ENCODE measurements around the gene BCAS4.

The BCAS4 gene

DNA sequence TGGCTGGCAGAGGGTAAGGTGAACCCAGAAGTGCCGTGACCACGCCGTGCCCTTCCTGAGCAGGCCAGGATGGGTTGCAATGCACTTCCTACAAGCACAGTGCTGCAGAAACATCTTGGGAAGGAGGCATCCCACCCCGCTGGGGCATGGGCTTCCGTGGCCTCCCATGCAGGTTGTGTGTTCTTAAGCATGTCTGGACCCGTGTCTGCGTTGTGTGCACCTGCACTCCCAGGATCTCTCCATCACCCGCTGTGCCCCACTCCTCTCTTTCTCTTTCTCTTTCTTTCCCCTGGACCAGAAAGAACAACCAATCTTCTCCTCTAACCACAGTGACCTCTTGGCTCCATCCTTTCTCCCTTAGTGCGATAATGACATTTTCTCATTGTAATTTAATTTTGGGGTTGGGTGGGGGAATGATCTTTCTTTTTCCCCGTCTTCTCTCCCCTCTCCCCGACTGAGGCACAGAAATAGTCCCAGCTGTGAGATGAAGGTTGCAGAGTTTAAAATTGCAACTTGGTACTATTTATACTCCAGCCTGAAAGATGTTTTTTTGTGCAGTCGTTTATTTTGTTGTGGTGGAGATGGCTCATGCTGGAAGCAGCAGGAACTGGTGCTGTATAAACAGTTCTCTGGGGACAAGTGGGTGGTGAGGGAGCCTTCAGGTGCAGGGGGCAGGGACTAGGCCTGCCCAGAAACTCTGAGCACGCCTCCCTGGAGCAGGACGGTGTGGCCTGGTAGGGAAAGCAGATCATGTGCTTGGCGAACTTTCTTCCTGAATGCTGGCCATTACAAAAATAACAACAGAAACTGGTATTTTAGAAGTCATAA is 20.5 kb downstream of the BCAS4 start:
- H3K4ac ChIP-seq (ENCODE audit: low read length) = no peak overlapping the region
- H4K8ac ChIP-seq (ENCODE audit: low read depth, low read length) = no peak overlapping the region
- no peak for DNase-seq (ENCODE audit: low spot score)
- peaks cover 3 to 7% of the 10 kb centered on the region in 2 donors for H3K4me1 ChIP-seq (ENCODE audit: control insufficient read depth in 2 of 2, insufficient read depth in 1 of 2, low read depth in 1 of 2, low read length in 2 of 2)
- H2BK15ac ChIP-seq (ENCODE audit: low read length) = no peak overlapping the region
- no peak overlapping the region for H4K91ac ChIP-seq (ENCODE audit: low read depth, low read length, poor library complexity)
- H2BK120ac ChIP-seq (ENCODE audit: low read depth, low read length) = no peak overlapping the region
- H3K4me2 ChIP-seq (ENCODE audit: insufficient read depth, low read length, poor library complexity, severe bottlenecking) = no peak overlapping the region
- peak overlapping the region; percentile 18 for H3K9ac ChIP-seq (ENCODE audit: low read depth, low read length, poor library complexity)
- H3K9me3 ChIP-seq (replicated peaks in 1 of 2; ENCODE audit: control insufficient read depth in 2 of 2, insufficient read depth in 1 of 2, low read depth in 1 of 2, low read length in 2 of 2) = peaks cover 0 to 2% of the 10 kb centered on the region in 2 donors
- H2BK12ac ChIP-seq (ENCODE audit: low read length) = no peak overlapping the region
- no peak overlapping the region for H3K14ac ChIP-seq (ENCODE audit: low read length)
- no peak overlapping the region for H2AK5ac ChIP-seq (ENCODE audit: low read depth, low read length)
- H3K79me1 ChIP-seq (ENCODE audit: low read depth, low read length) = peaks cover 2% of the 10 kb centered on the region
- H3K27ac ChIP-seq (replicated peaks; ENCODE audit: low read length) = no peak overlapping the region
- H3K27me3 ChIP-seq (ENCODE audit: control insufficient read depth in 3 of 3, insufficient read depth in 3 of 3, low read depth in 1 of 3, low read length in 3 of 3) = no peaks in the 10 kb centered on the region
- H3K23ac ChIP-seq (ENCODE audit: low read depth, low read length, poor library complexity) = peak overlapping the region; percentile 89
- H2AFZ ChIP-seq (ENCODE audit: low read length) = no peak overlapping the region
- H3K18ac ChIP-seq (ENCODE audit: low read length) = peak overlapping the region; percentile 22
- H3K36me3 ChIP-seq (replicated peaks in 1 of 2; ENCODE audit: control insufficient read depth in 2 of 2, insufficient read depth in 2 of 2, low read length in 2 of 2) = no peaks in the 10 kb centered on the region
- no CpG with 5 or more reads among the region's 15 CpGs for WGBS, 2 donors (ENCODE audit: extremely low coverage in 2 of 2, insufficient read length in 2 of 2, insufficient replicate concordance in 1 of 2)
- no peak overlapping the region for H2BK5ac ChIP-seq (ENCODE audit: low read length)
- H3K4me3 ChIP-seq (ENCODE audit: low read length in 2 of 2) = no peak overlapping the region

DNA sequence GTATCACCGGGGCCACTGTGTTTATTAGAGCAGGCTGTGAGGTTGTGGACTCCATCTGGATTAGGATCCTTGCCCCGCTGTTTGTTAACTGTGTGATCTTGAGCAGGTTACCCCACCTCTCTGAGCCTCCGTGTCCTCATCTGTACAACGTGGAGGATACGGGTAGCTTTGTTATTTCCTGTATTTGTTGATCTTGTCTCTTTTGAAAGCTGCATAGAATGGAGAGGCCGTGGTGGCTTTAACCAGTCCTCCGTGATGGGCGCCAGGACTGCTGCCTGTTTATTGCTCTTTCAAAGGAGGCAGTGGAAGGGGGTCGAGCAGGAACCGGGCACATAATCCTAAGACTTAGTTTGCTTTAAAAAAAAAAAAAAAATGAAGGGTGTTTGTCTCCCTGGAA is 22.9 kb downstream of the BCAS4 start:
- peaks cover 3 to 7% of the 10 kb centered on the region in 2 donors for H3K4me1 ChIP-seq (ENCODE audit: control insufficient read depth in 2 of 2, insufficient read depth in 1 of 2, low read depth in 1 of 2, low read length in 2 of 2)
- H3K4me3 ChIP-seq (ENCODE audit: low read length in 2 of 2) = no peak overlapping the region
- no peak overlapping the region for H2BK5ac ChIP-seq (ENCODE audit: low read length)
- peak overlapping the region; percentile 70 for H3K27ac ChIP-seq (replicated peaks; ENCODE audit: low read length)
- no peak for DNase-seq (ENCODE audit: low spot score)
- H3K9ac ChIP-seq (ENCODE audit: low read depth, low read length, poor library complexity) = no peak overlapping the region
- H3K36me3 ChIP-seq (replicated peaks in 1 of 2; ENCODE audit: control insufficient read depth in 2 of 2, insufficient read depth in 2 of 2, low read length in 2 of 2) = no peaks in the 10 kb centered on the region
- WGBS, 2 donors (ENCODE audit: extremely low coverage in 2 of 2, insufficient read length in 2 of 2, insufficient replicate concordance in 1 of 2) = no CpG with 5 or more reads among the region's 10 CpGs
- H3K79me1 ChIP-seq (ENCODE audit: low read depth, low read length) = peaks cover 2% of the 10 kb centered on the region
- no peak overlapping the region for H3K23ac ChIP-seq (ENCODE audit: low read depth, low read length, poor library complexity)
- H2AK5ac ChIP-seq (ENCODE audit: low read depth, low read length) = peak overlapping the region; percentile 4
- H4K91ac ChIP-seq (ENCODE audit: low read depth, low read length, poor library complexity) = no peak overlapping the region
- no peak overlapping the region for H3K14ac ChIP-seq (ENCODE audit: low read length)
- H3K18ac ChIP-seq (ENCODE audit: low read length) = no peak overlapping the region
- H3K27me3 ChIP-seq (ENCODE audit: control insufficient read depth in 3 of 3, insufficient read depth in 3 of 3, low read depth in 1 of 3, low read length in 3 of 3) = no peaks in the 10 kb centered on the region
- H2BK15ac ChIP-seq (ENCODE audit: low read length) = no peak overlapping the region
- no peak overlapping the region for H4K8ac ChIP-seq (ENCODE audit: low read depth, low read length)
- H2BK120ac ChIP-seq (ENCODE audit: low read depth, low read length) = no peak overlapping the region
- H2AFZ ChIP-seq (ENCODE audit: low read length) = peak overlapping the region; percentile 89
- H3K4me2 ChIP-seq (ENCODE audit: insufficient read depth, low read length, poor library complexity, severe bottlenecking) = no peak overlapping the region
- no peak overlapping the region for H3K4ac ChIP-seq (ENCODE audit: low read length)
- no peak overlapping the region for H2BK12ac ChIP-seq (ENCODE audit: low read length)
- peaks cover 0 to 2% of the 10 kb centered on the region in 2 donors for H3K9me3 ChIP-seq (replicated peaks in 1 of 2; ENCODE audit: control insufficient read depth in 2 of 2, insufficient read depth in 1 of 2, low read depth in 1 of 2, low read length in 2 of 2)

DNA sequence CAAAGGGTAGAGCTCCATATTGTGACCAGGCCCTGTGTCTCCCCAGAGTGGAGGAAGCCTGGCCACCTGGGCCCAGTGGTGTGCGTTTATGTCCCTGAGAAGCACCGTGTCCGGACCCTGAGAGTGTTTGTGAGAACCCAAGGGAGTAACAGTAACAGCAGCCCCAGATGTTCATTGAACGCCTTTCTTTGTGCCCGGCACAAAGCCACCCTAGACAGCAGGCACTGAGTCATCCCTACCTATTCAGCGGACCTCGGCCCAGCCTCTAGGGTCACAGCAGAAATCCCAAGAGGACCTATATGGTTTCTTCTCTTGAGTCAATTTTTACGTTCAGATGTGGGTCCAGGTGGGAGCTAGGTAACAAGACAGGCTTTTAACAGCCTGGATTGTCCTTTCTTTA is 24.5 kb downstream of the BCAS4 start:
- no peaks in the 10 kb centered on the region for H3K79me1 ChIP-seq (ENCODE audit: low read depth, low read length)
- H2AFZ ChIP-seq (ENCODE audit: low read length) = no peak overlapping the region
- no peak overlapping the region for H4K8ac ChIP-seq (ENCODE audit: low read depth, low read length)
- H3K4me2 ChIP-seq (ENCODE audit: insufficient read depth, low read length, poor library complexity, severe bottlenecking) = no peak overlapping the region
- H3K18ac ChIP-seq (ENCODE audit: low read length) = no peak overlapping the region
- peak overlapping the region; percentile 1 for H3K27ac ChIP-seq (replicated peaks; ENCODE audit: low read length)
- peak overlapping the region; percentile 32 for H2BK120ac ChIP-seq (ENCODE audit: low read depth, low read length)
- H2BK12ac ChIP-seq (ENCODE audit: low read length) = no peak overlapping the region
- H3K23ac ChIP-seq (ENCODE audit: low read depth, low read length, poor library complexity) = no peak overlapping the region
- H2AK5ac ChIP-seq (ENCODE audit: low read depth, low read length) = peak overlapping the region; percentile 97
- WGBS, 2 donors (ENCODE audit: extremely low coverage in 2 of 2, insufficient read length in 2 of 2, insufficient replicate concordance in 1 of 2) = no CpG with 5 or more reads among the region's 8 CpGs
- no peak overlapping the region for H3K4me3 ChIP-seq (ENCODE audit: low read length in 2 of 2)
- H4K91ac ChIP-seq (ENCODE audit: low read depth, low read length, poor library complexity) = no peak overlapping the region
- no peak overlapping the region for H3K9ac ChIP-seq (ENCODE audit: low read depth, low read length, poor library complexity)
- no peak overlapping the region for H3K4ac ChIP-seq (ENCODE audit: low read length)
- no peak overlapping the region for H3K14ac ChIP-seq (ENCODE audit: low read length)
- H3K4me1 ChIP-seq (ENCODE audit: control insufficient read depth in 2 of 2, insufficient read depth in 1 of 2, low read depth in 1 of 2, low read length in 2 of 2) = peaks cover 3 to 7% of the 10 kb centered on the region in 2 donors
- H3K36me3 ChIP-seq (replicated peaks in 1 of 2; ENCODE audit: control insufficient read depth in 2 of 2, insufficient read depth in 2 of 2, low read length in 2 of 2) = no peaks in the 10 kb centered on the region
- H2BK15ac ChIP-seq (ENCODE audit: low read length) = no peak overlapping the region
- no peak for DNase-seq (ENCODE audit: low spot score)
- H3K27me3 ChIP-seq (ENCODE audit: control insufficient read depth in 3 of 3, insufficient read depth in 3 of 3, low read depth in 1 of 3, low read length in 3 of 3) = no peaks in the 10 kb centered on the region
- no peak overlapping the region for H2BK5ac ChIP-seq (ENCODE audit: low read length)
- H3K9me3 ChIP-seq (replicated peaks in 1 of 2; ENCODE audit: control insufficient read depth in 2 of 2, insufficient read depth in 1 of 2, low read depth in 1 of 2, low read length in 2 of 2) = peaks cover 0 to 2% of the 10 kb centered on the region in 2 donors

DNA sequence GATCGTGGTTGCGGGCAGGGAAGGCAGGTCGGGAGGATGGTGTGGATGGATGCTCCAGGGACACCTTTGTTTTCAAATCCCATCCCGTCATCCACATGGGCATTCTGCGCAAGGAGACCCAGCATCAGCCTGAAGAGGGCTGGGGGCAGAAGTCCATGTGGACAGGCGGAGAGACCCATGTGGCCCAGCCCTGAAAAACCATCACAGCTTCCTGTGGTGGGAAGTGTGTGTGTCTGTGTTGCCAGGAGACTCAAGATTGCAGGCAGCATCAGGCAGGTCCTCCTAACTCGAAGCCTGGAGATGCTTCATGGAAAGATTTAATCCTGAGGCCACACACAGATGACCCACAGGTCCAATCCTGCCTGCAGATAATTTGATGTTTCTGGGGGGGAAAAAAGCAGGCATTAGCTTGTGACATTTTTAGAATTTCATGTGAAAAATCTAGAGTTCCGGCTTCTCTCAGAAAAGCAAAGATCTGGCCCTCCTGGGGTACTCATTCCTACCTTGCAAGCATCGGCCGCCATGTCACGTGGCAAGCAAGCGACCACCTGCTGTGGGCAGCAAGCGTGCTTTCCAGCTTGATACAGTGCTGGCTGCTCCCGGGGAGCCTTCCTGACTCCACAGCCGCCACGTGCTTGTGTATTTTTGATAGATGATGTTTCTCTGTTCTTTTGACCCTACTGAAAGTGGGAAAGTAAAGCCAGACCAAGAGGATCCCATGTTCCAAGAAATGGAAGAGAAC is 25.8 kb downstream of the BCAS4 start:
- no peak overlapping the region for H2AK5ac ChIP-seq (ENCODE audit: low read depth, low read length)
- H2BK120ac ChIP-seq (ENCODE audit: low read depth, low read length) = no peak overlapping the region
- H3K4ac ChIP-seq (ENCODE audit: low read length) = no peak overlapping the region
- H2BK5ac ChIP-seq (ENCODE audit: low read length) = peak overlapping the region; percentile 30
- H3K4me2 ChIP-seq (ENCODE audit: insufficient read depth, low read length, poor library complexity, severe bottlenecking) = no peak overlapping the region
- H3K9me3 ChIP-seq (replicated peaks in 1 of 2; ENCODE audit: control insufficient read depth in 2 of 2, insufficient read depth in 1 of 2, low read depth in 1 of 2, low read length in 2 of 2) = no peaks in the 10 kb centered on the region
- no CpG with 5 or more reads among the region's 16 CpGs for WGBS, 2 donors (ENCODE audit: extremely low coverage in 2 of 2, insufficient read length in 2 of 2, insufficient replicate concordance in 1 of 2)
- DNase-seq (ENCODE audit: low spot score) = no peak
- H3K27me3 ChIP-seq (ENCODE audit: control insufficient read depth in 3 of 3, insufficient read depth in 3 of 3, low read depth in 1 of 3, low read length in 3 of 3) = no peaks in the 10 kb centered on the region
- H3K4me1 ChIP-seq (ENCODE audit: control insufficient read depth in 2 of 2, insufficient read depth in 1 of 2, low read depth in 1 of 2, low read length in 2 of 2) = peaks cover 3 to 7% of the 10 kb centered on the region in 2 donors
- H4K8ac ChIP-seq (ENCODE audit: low read depth, low read length) = no peak overlapping the region
- no peak overlapping the region for H2AFZ ChIP-seq (ENCODE audit: low read length)
- no peak overlapping the region for H3K18ac ChIP-seq (ENCODE audit: low read length)
- H3K36me3 ChIP-seq (replicated peaks in 1 of 2; ENCODE audit: control insufficient read depth in 2 of 2, insufficient read depth in 2 of 2, low read length in 2 of 2) = no peaks in the 10 kb centered on the region
- no peak overlapping the region for H3K14ac ChIP-seq (ENCODE audit: low read length)
- H2BK12ac ChIP-seq (ENCODE audit: low read length) = no peak overlapping the region
- H3K9ac ChIP-seq (ENCODE audit: low read depth, low read length, poor library complexity) = no peak overlapping the region
- H2BK15ac ChIP-seq (ENCODE audit: low read length) = no peak overlapping the region
- no peak overlapping the region for H3K23ac ChIP-seq (ENCODE audit: low read depth, low read length, poor library complexity)
- no peak overlapping the region for H4K91ac ChIP-seq (ENCODE audit: low read depth, low read length, poor library complexity)
- no peak overlapping the region for H3K4me3 ChIP-seq (ENCODE audit: low read length in 2 of 2)
- no peaks in the 10 kb centered on the region for H3K79me1 ChIP-seq (ENCODE audit: low read depth, low read length)
- H3K27ac ChIP-seq (replicated peaks; ENCODE audit: low read length) = no peak overlapping the region

Data from neuronal stem cell (in vitro differentiated cells).